GM19099 (cell line): Measurements from ENCODE around the gene SLC24A1.

Experiments used
- POLR2A ChIP-seq: IDR thresholded peaks from 3 replicates; pipeline ENCODE4 v1.6.1; 2011; ENCODE audit warnings: low read depth; ENCODE audit not compliant: insufficient read length; ENCODE audit errors: extremely low read depth

SLC24A1 gene

DNA sequence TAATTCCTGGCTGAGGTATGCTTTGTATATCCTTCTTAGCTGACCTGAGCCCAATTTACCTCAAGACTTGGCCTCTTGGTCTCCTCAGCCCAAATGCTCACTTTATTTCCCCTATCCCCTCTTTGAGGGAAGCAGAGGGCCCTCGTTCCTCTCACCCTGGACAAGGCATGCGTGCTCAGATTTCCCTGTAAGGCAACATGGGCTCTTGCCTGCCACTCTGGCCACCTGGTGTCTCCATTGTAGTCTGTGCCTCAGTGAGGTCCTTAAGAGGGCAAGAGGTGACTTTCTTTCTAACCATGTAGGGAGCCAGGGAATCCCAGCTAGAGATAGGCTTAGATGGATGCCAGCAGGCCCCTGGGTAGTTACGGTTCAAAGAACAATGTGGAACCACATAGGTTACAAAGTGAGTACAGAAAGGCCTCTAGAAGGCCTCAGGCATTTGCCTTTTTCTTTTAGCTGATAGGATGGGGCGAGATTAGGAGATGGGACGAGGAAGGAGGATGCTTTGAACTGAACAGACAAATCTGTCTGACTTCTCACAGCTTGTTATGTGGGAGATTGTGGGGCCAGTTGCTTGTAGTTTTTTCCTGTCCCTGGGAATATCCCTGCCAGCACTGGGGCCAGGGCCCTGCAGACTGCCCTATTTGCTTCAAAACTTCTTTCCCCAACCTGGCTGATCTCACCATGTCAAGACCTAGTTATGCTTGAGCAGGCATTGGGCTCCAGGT lies 9.7 kb upstream of the SLC24A1 start:
- TF ChIP-seq POLR2A, result no peak

- no peak for TF ChIP-seq POLR2A
Observed at GRCh38 chr15:65612616-65612946, 9.2 kb upstream of the SLC24A1 start.

GRCh38 chr15:65612949-65613744 lies 8.6 kb upstream of the SLC24A1 start:
- TF ChIP-seq POLR2A, result no peak

DNA sequence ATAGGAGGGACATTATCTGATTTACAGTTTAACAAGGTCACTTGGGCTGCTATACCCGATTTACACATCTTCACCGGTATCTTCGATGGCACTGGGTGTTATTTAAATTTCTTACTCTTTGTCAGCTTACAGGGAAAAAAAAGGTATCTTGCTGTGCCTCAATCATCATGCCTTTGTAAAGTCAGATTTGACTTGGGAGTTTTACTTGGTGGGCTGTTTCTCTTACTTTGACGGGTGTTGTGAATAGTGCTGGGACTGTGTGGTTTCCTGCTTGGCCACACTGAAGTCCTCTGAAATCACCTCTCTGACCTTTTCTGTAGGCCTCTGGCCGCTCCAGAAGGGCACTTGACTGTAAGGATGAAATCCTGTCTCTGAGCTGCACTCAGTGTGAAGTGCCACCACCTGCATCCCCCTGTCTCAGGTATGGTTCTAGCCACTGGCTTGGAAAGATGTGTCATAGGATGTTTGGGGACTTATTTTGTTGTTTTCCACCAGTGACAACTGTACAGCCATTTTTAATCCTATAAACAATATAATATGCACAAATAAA lies 3.1 kb upstream of the SLC24A1 start:
- no peak for TF ChIP-seq POLR2A

- no peak for TF ChIP-seq POLR2A
Observed at GRCh38 chr15:65619626-65620290, 2.0 kb upstream of the SLC24A1 start.

DNA sequence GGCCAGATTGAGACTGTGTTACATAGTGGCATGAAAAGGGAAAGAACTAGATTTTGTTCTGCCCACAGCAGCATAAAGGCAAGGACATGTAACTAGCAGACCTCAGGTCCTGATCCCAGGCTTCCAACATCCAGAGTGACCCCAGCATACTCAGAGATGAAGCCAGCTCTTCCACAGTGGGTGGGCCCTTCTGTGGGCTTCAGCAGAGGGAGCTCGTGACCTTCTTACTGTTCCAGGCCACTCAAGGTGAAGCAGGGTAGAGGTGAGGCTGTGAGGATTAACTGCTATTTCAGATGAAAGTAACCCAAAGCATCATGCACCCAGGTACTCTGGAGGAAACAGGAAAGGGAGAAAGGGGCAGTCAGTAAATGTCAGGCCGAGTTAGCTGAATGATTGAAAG lies 905 bp upstream of the SLC24A1 start:
- no peak for TF ChIP-seq POLR2A

DNA sequence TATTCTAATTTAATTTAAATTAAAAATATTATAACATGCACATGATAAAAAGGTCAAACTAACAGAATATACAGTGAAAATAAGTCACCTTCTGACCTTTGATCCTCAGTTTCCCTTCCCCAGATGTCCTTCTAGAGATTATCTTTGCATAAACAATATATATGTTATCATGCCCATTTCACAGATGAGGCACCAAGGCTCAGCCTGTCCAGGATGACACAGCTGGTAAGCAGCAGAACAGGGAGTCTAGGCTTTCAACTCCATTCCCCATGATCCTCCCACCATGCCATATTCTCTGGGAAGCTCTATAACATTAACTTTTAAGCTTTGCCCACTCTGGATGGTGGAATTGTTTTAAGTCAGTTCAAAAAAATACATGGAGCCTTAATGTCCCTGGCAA lies 1.4 kb downstream of the SLC24A1 start:
- TF ChIP-seq POLR2A, result no peak

- no peak for TF ChIP-seq POLR2A
Observed at GRCh38 chr15:65626856-65627255, 5.1 kb downstream of the SLC24A1 start.

GRCh38 chr15:65629548-65629947 lies 7.8 kb downstream of the SLC24A1 start:
- TF ChIP-seq POLR2A, result no peak

- TF ChIP-seq POLR2A, result no peak
Observed at GRCh38 chr15:65630760-65631159, 9.0 kb downstream of the SLC24A1 start.

GRCh38 chr15:65631503-65631902 lies 9.8 kb downstream of the SLC24A1 start:
- no peak for TF ChIP-seq POLR2A

DNA sequence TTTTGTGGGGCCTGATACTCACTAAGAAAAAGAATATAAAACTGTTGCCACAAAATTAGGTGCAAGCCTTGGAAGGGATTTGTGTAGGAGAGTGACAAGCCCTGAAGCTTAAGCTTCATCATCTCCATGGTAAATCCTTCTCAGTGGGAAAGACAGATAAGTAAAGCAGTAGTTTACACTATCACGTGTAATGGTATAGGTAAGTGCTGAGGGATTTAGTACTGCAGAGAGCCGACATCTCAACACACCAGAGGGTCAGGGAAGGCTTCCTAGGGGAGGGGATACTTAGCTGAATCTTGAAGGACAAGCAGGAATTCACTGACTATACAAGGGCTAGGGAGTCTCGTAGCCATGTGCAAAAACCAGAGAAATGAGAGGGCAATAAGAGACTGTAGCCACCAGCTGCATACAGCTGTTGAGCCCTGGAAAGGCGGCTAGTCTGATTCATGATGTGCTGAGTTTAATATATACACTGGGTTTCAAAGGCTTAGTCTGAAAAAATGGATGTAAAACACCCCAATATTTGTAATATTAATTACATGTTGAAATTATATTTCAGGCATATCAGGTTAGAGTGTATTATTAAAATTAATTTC lies 11.1 kb downstream of the SLC24A1 start:
- TF ChIP-seq POLR2A, result no peak

- TF ChIP-seq POLR2A, result no peak
Observed at GRCh38 chr15:65633752-65634151, 12.0 kb downstream of the SLC24A1 start.

- TF ChIP-seq POLR2A, result no peak
Observed at GRCh38 chr15:65634356-65634755, 12.6 kb downstream of the SLC24A1 start.

DNA sequence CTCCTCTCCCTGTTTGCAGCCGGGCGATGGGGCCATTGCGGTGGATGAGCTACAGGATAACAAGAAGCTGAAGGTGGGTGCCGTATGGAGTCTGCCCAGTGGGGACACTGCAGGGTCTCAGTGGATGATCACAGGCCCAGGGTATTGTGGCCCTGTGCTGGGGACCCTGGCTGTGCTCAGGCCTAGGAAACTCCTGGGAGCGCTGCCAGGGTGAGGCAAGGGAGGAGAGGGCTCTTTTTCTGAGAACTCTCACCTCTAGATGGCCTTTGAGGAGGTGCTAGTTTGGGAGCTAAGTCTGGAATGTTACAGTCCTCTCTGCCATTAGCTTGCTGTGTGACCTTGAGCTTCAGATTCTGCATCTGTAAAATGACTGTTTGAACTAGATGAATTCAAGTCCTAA lies 16.4 kb downstream of the SLC24A1 start:
- TF ChIP-seq POLR2A, result no peak

GRCh38 chr15:65638681-65639089 lies 16.9 kb downstream of the SLC24A1 start:
- TF ChIP-seq POLR2A, result no peak

GRCh38 chr15:65639509-65639908 lies 17.8 kb downstream of the SLC24A1 start:
- TF ChIP-seq POLR2A, result no peak
